Measurements from ENCODE around the gene MAPK9.

Gene MAPK9

DNA sequence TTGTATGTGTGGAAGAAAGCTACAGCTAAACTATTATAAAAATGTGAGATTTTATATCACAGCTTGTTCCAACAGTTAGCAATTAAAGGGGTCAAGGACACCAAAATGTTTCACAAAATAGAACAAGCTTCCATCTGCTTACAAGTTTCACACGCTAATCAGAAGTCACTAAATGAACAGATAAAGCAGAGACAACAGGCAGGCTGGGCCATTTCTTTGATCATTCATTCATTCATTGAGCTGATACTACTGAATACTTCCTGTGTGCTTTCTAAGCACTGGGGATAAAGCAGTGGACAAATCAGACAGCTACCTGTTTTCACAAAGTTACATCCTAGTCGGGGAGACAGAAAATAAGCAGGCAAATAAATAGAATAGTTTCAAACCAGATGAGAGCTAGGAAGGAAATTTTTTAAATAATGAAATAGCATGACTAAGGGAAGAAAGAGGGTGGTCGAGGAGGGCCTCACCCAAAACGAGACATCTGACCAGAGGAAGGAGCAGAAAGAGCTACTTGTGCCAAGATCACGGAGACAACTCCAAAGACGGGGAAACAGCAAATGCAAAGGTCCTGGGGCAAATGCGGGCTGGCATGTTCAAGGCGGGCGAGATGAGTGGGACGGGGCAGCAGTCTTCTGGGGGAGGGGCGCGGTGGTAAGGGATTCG lies 1.2 kb downstream of the MAPK9 start:
- no peak for DNase-seq (ENCODE audit: extremely low read depth, insufficient read length)
- TF ChIP-seq CTCF (IDR thresholded peaks at IDR 0.05; ENCODE audit: insufficient read depth, low read length, poor library complexity, severe bottlenecking) = no peak
- Histone ChIP-seq H3K27me3 (replicated peaks; ENCODE audit: control insufficient read depth, insufficient read depth, low read length) (no peaks in the 10 kb centered on the region), H3K4me3 (replicated peaks; ENCODE audit: low read depth, low read length) (peak overlapping the region; percentile 81), H3K36me3 (ENCODE audit: control insufficient read depth, insufficient read depth, low read length) (no peaks in the 10 kb centered on the region)

DNA sequence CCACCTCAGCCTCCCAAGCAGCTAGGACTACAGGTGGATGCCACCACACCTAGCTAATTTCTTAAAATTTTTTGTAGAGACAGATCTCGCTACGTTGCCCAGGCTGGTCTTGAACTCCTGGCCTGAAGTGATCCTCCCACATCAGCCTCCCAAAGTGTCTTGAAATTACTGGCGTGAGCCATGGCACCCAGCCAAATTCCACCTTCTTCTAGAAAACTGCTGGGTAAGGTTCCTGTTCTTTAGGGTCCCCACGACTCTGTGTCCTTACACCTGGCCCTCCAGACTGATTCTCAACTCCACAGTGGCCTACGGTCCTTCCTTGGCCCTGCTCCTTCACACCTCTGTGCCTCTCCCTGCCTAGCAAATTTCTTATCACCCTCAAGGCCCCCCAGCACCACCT lies 1.9 kb downstream of the MAPK9 start:
- no peaks in the 10 kb centered on the region for H3K27me3 ChIP-seq (replicated peaks; ENCODE audit: control insufficient read depth, insufficient read depth, low read length)
- no peak overlapping the region for H3K4me3 ChIP-seq (replicated peaks; ENCODE audit: low read depth, low read length)
- no peak for TF ChIP-seq CTCF (IDR thresholded peaks at IDR 0.05; ENCODE audit: insufficient read depth, low read length, poor library complexity, severe bottlenecking)
- DNase-seq (ENCODE audit: extremely low read depth, insufficient read length) = no peak
- H3K36me3 ChIP-seq (ENCODE audit: control insufficient read depth, insufficient read depth, low read length) = no peaks in the 10 kb centered on the region

- no peaks in the 10 kb centered on the region for H3K27me3 ChIP-seq (replicated peaks; ENCODE audit: control insufficient read depth, insufficient read depth, low read length)
- DNase-seq (ENCODE audit: extremely low read depth, insufficient read length) = no peak
- H3K36me3 ChIP-seq (ENCODE audit: control insufficient read depth, insufficient read depth, low read length) = no peaks in the 10 kb centered on the region
- H3K4me3 ChIP-seq (replicated peaks; ENCODE audit: low read depth, low read length) = no peak overlapping the region
- TF ChIP-seq CTCF (IDR thresholded peaks at IDR 0.05; ENCODE audit: insufficient read depth, low read length, poor library complexity, severe bottlenecking) = no peak
Observed at GRCh38 chr5:180289433-180289832, 2.5 kb downstream of the MAPK9 start.

GRCh38 chr5:180287868-180288267 lies 4.0 kb downstream of the MAPK9 start:
- Histone ChIP-seq H3K36me3 (ENCODE audit: control insufficient read depth, insufficient read depth, low read length) (no peaks in the 10 kb centered on the region), H3K4me3 (replicated peaks; ENCODE audit: low read depth, low read length) (no peak overlapping the region), H3K27me3 (replicated peaks; ENCODE audit: control insufficient read depth, insufficient read depth, low read length) (no peaks in the 10 kb centered on the region)
- TF ChIP-seq CTCF (IDR thresholded peaks at IDR 0.05; ENCODE audit: insufficient read depth, low read length, poor library complexity, severe bottlenecking) = no peak
- no peak for DNase-seq (ENCODE audit: extremely low read depth, insufficient read length)

DNA sequence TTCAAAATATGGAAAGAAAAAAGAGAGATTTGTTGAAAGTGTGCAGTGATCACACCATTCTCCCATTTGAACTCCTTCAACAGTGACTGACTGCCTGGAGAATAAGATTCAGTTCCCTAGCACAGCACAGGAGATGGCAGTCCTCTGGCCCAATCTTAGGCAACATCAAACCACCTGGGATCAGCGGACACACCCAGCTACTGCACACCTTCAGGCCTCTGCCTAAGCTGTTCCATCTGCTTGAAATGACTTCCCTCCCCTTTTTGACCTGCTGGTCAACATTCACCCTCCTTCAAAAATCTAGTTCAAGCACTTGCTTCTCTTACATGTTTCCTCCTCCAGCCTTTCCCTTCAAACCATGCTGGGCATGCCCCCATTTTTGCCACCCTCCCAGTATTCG lies 4.5 kb downstream of the MAPK9 start:
- no peak overlapping the region for H3K4me3 ChIP-seq (replicated peaks; ENCODE audit: low read depth, low read length)
- H3K36me3 ChIP-seq (ENCODE audit: control insufficient read depth, insufficient read depth, low read length) = peaks cover 4% of the 10 kb centered on the region; the same call in 1 of the 2 replicates
- DNase-seq (ENCODE audit: extremely low read depth, insufficient read length) = no peak
- TF ChIP-seq CTCF (IDR thresholded peaks at IDR 0.05; ENCODE audit: insufficient read depth, low read length, poor library complexity, severe bottlenecking) = no peak
- H3K27me3 ChIP-seq (replicated peaks; ENCODE audit: control insufficient read depth, insufficient read depth, low read length) = no peaks in the 10 kb centered on the region

- Histone ChIP-seq H3K27me3 (replicated peaks; ENCODE audit: control insufficient read depth, insufficient read depth, low read length) (no peaks in the 10 kb centered on the region), H3K4me3 (replicated peaks; ENCODE audit: low read depth, low read length) (no peak overlapping the region), H3K36me3 (ENCODE audit: control insufficient read depth, insufficient read depth, low read length) (peaks cover 10% of the 10 kb centered on the region)
- TF ChIP-seq CTCF (IDR thresholded peaks at IDR 0.05; ENCODE audit: insufficient read depth, low read length, poor library complexity, severe bottlenecking) = no peak
- DNase-seq (ENCODE audit: extremely low read depth, insufficient read length) = no peak
Observed at GRCh38 chr5:180284149-180284548, 7.7 kb downstream of the MAPK9 start.

All from GM06990 (cell line).